Neural cell (in vitro differentiated cells): ENCODE data around the gene GJB3. TPM values are rescaled to one million over a fixed set of nuclear protein-coding genes. Genes with fewer than 3 reads are reported as not detected.

ENCODE experiments used
- H2AFZ ChIP-seq: fragments of 200-600, 300-800 bp; sonication (generic), shearing (Covaris generic); 2 replicates; pipeline ENCODE4 v1.6.0; 2014; ENCODE audit warnings: low read depth, mild to moderate bottlenecking, antibody characterized with exemption, low read length, moderate library complexity
- H3F3A ChIP-seq: fragments of 200-600 bp; shearing (Covaris generic); 2 replicates; pipeline ENCODE4 v1.6.1; 2016; ENCODE audit warnings: mild to moderate bottlenecking, moderate library complexity, mixed read lengths, antibody characterized with exemption, low read length; ENCODE audit not compliant: insufficient read depth, poor library complexity, severe bottlenecking
- H3K27ac ChIP-seq: fragments of 200-600, 300-800 bp; sonication (generic), shearing (Covaris generic); 2 replicates; pipeline ENCODE4 v1.5.1; 2014; ENCODE audit warnings: mild to moderate bottlenecking, low read length, moderate library complexity
- H3K27me3 ChIP-seq: fragments of 300-800, 200-600 bp; sonication (generic), shearing (Covaris generic); 2 replicates; pipeline ENCODE4 v1.6.0; 2014; ENCODE audit warnings: mild to moderate bottlenecking, low read depth, low read length, moderate library complexity; ENCODE audit not compliant: insufficient read depth
- H3K36me3 ChIP-seq: fragments of 300-800, 200-600 bp; sonication (generic), shearing (Covaris generic); 2 replicates; pipeline ENCODE4 v1.5.1; 2014; ENCODE audit warnings: mild to moderate bottlenecking, antibody characterized with exemption, low read length, moderate library complexity; ENCODE audit not compliant: insufficient read depth
- H3K4me2 ChIP-seq: fragments of 300-800, 200-600 bp; sonication (generic), shearing (Covaris generic); 2 replicates; pipeline ENCODE4 v1.6.0; 2014; ENCODE audit warnings: mild to moderate bottlenecking, low read length
- H3K4me3 ChIP-seq: fragments of 300-800, 200-600 bp; sonication (generic), shearing (Covaris generic); 2 replicates; pipeline ENCODE4 v1.5.1; 2014; ENCODE audit warnings: mild to moderate bottlenecking, low read length, moderate library complexity
- H3K79me2 ChIP-seq: fragments of 200-600 bp; shearing (Covaris generic); replicated peaks from 2 replicates; pipeline ENCODE4 v1.6.0; 2014; ENCODE audit warnings: mild to moderate bottlenecking, low read length, moderate library complexity; ENCODE audit not compliant: insufficient read depth
- H3K9ac ChIP-seq: fragments of 300-800, 200-600 bp; sonication (generic), shearing (Covaris generic); 2 replicates; pipeline ENCODE4 v1.6.1; 2016; ENCODE audit warnings: mild to moderate bottlenecking, low read length, mixed read lengths
- H3K9me2 ChIP-seq: fragments of 200-600 bp; shearing (Covaris generic); 2 replicates; pipeline ENCODE4 v1.6.1; 2016; ENCODE audit warnings: mild to moderate bottlenecking, low read length, mixed read lengths; ENCODE audit not compliant: insufficient read depth
- H3K9me3 ChIP-seq: fragments of 200-600, 300-800 bp; sonication (generic), shearing (Covaris generic); 2 replicates; pipeline ENCODE4 v1.6.1; 2016; ENCODE audit warnings: mild to moderate bottlenecking, mixed run types, low read length, moderate library complexity, mixed read lengths
- H4K20me1 ChIP-seq: fragments of 200-600 bp; shearing (Covaris generic); 2 replicates; pipeline ENCODE4 v1.6.1; 2016; ENCODE audit warnings: mild to moderate bottlenecking, mixed run types; ENCODE audit not compliant: insufficient read depth
- EP300 ChIP-seq: fragments of 450-650 bp; conservative IDR thresholded peaks from 2 replicates; pipeline ENCODE4 v1.6.1; 2014; ENCODE audit warnings: antibody characterized with exemption, mild to moderate bottlenecking, moderate library complexity; ENCODE audit not compliant: poor library complexity, severe bottlenecking
- EZH2 ChIP-seq: fragments of 200-600, 300-800 bp; shearing (Covaris generic), sonication (generic); IDR thresholded peaks from 2 replicates; pipeline ENCODE4 v1.6.1; 2014; ENCODE audit warnings: antibody characterized with exemption, low read length, borderline replicate concordance, mild to moderate bottlenecking; ENCODE audit not compliant: insufficient read depth, poor library complexity, severe bottlenecking
- MXI1 ChIP-seq: fragments of 450-650 bp; conservative IDR thresholded peaks from 2 replicates; pipeline ENCODE4 v1.6.1; 2014; ENCODE audit warnings: antibody characterized with exemption, mild to moderate bottlenecking; ENCODE audit not compliant: poor library complexity, severe bottlenecking
- POLR2AphosphoS5 ChIP-seq: IDR thresholded peaks from 2 replicates; pipeline ENCODE4 v1.6.1; 2012
- RAD21 ChIP-seq: fragments of 450-650 bp; conservative IDR thresholded peaks from 2 replicates; pipeline ENCODE4 v1.6.1; 2014; ENCODE audit warnings: antibody characterized with exemption, mild to moderate bottlenecking, moderate library complexity
- SMC3 ChIP-seq: fragments of 450-650 bp; conservative IDR thresholded peaks from 2 replicates; pipeline ENCODE4 v1.6.1; 2014; ENCODE audit warnings: antibody characterized with exemption, mild to moderate bottlenecking, moderate library complexity; ENCODE audit not compliant: poor library complexity
- TAF1 ChIP-seq: IDR thresholded peaks from 2 replicates; pipeline ENCODE4 v1.6.1; 2012; ENCODE audit warnings: low read depth
- polyA plus RNA-seq: library from polyadenylated mRNA; depleted of rRNA; stranded (reverse); fragments of >200 nt; gene quantifications from 2 replicates; pipeline ENCODE4 v1.2.3, GENCODE V29; 2014
- TF ChIP-seq, protein P1 (sequence below): fragments of 450-650 bp; IDR thresholded peaks from 2 replicates; pipeline ENCODE4 v1.5.1; 2014; ENCODE audit warnings: antibody characterized with exemption, mild to moderate bottlenecking, moderate library complexity; ENCODE audit not compliant: poor library complexity, severe bottlenecking
- TF ChIP-seq, protein P2 (sequence below): IDR thresholded peaks from 2 replicates; pipeline ENCODE4 v1.6.1; 2012; ENCODE audit warnings: borderline replicate concordance

GJB3 gene
- polyA plus RNA-seq, 1 donor from 2014 or later, result not detected

GRCh38 chr1:34763142-34763781 is 17.8 kb upstream of the GJB3 start:
- Histone ChIP-seq H3F3A (no peaks in the 10 kb centered on the region), H3K4me2 (no peak overlapping the region), H3K27ac (no peak overlapping the region), H4K20me1 (no peaks in the 10 kb centered on the region), H3K9me2 (no peaks in the 10 kb centered on the region), H3K9ac (no peak overlapping the region), H2AFZ (no peak overlapping the region), H3K4me3 (no peak overlapping the region), H3K79me2 (no peaks in the 10 kb centered on the region), H3K27me3 (no peaks in the 10 kb centered on the region), H3K9me3 (no peaks in the 10 kb centered on the region), H3K36me3 (no peaks in the 10 kb centered on the region)
- TF ChIP-seq, protein P1, sequence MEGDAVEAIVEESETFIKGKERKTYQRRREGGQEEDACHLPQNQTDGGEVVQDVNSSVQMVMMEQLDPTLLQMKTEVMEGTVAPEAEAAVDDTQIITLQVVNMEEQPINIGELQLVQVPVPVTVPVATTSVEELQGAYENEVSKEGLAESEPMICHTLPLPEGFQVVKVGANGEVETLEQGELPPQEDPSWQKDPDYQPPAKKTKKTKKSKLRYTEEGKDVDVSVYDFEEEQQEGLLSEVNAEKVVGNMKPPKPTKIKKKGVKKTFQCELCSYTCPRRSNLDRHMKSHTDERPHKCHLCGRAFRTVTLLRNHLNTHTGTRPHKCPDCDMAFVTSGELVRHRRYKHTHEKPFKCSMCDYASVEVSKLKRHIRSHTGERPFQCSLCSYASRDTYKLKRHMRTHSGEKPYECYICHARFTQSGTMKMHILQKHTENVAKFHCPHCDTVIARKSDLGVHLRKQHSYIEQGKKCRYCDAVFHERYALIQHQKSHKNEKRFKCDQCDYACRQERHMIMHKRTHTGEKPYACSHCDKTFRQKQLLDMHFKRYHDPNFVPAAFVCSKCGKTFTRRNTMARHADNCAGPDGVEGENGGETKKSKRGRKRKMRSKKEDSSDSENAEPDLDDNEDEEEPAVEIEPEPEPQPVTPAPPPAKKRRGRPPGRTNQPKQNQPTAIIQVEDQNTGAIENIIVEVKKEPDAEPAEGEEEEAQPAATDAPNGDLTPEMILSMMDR, result no peak
- no peak for TF ChIP-seq MXI1
- TF ChIP-seq POLR2AphosphoS5, result no peak
- no peak for TF ChIP-seq EP300
- TF ChIP-seq, protein P2, sequence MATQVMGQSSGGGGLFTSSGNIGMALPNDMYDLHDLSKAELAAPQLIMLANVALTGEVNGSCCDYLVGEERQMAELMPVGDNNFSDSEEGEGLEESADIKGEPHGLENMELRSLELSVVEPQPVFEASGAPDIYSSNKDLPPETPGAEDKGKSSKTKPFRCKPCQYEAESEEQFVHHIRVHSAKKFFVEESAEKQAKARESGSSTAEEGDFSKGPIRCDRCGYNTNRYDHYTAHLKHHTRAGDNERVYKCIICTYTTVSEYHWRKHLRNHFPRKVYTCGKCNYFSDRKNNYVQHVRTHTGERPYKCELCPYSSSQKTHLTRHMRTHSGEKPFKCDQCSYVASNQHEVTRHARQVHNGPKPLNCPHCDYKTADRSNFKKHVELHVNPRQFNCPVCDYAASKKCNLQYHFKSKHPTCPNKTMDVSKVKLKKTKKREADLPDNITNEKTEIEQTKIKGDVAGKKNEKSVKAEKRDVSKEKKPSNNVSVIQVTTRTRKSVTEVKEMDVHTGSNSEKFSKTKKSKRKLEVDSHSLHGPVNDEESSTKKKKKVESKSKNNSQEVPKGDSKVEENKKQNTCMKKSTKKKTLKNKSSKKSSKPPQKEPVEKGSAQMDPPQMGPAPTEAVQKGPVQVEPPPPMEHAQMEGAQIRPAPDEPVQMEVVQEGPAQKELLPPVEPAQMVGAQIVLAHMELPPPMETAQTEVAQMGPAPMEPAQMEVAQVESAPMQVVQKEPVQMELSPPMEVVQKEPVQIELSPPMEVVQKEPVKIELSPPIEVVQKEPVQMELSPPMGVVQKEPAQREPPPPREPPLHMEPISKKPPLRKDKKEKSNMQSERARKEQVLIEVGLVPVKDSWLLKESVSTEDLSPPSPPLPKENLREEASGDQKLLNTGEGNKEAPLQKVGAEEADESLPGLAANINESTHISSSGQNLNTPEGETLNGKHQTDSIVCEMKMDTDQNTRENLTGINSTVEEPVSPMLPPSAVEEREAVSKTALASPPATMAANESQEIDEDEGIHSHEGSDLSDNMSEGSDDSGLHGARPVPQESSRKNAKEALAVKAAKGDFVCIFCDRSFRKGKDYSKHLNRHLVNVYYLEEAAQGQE, result no peak
- no peak for TF ChIP-seq EZH2
- TF ChIP-seq TAF1, result no peak
- TF ChIP-seq SMC3, result no peak
- no peak for TF ChIP-seq RAD21

- no peak for TF ChIP-seq POLR2AphosphoS5
- TF ChIP-seq MXI1, result no peak
- TF ChIP-seq, protein P1, result no peak
- no peak for TF ChIP-seq SMC3
- TF ChIP-seq, protein P2, result no peak
- TF ChIP-seq RAD21, result no peak
- TF ChIP-seq TAF1, result no peak
- no peak for TF ChIP-seq EP300
- no peak for TF ChIP-seq EZH2
- H3K9me2 ChIP-seq, result no peaks in the 10 kb centered on the region
- H3F3A ChIP-seq, result no peaks in the 10 kb centered on the region
- no peaks in the 10 kb centered on the region for H3K27me3 ChIP-seq
- H2AFZ ChIP-seq, result no peak overlapping the region
- no peaks in the 10 kb centered on the region for H4K20me1 ChIP-seq
- no peaks in the 10 kb centered on the region for H3K9me3 ChIP-seq
- no peaks in the 10 kb centered on the region for H3K79me2 ChIP-seq
- no peak overlapping the region for H3K27ac ChIP-seq
- H3K4me3 ChIP-seq, result no peak overlapping the region
- no peak overlapping the region for H3K4me2 ChIP-seq
- no peaks in the 10 kb centered on the region for H3K36me3 ChIP-seq
- no peak overlapping the region for H3K9ac ChIP-seq
These were observed 12.2 kb upstream of the GJB3 start for GRCh38 chr1:34768856-34769255.
